Osteoblast (primary cell): ENCODE measurements around the gene DCST2. TPM values are rescaled to one million over a fixed set of nuclear protein-coding genes. Genes with fewer than 3 reads are reported as not detected.

Experiments used
- DNase-seq: peaks from one replicate; pipeline ENCODE4 v3.0.0; 2011; ENCODE audit warnings: low spot score, mixed read lengths; ENCODE audit not compliant: insufficient read length; ENCODE audit errors: missing footprints
- H2AFZ ChIP-seq: 2 replicates; pipeline ENCODE4 v1.6.0; 2011; ENCODE audit warnings: mild to moderate bottlenecking, low read length
- H3K27ac ChIP-seq: 2 replicates; pipeline ENCODE4 v1.5.1; 2011; ENCODE audit warnings: mild to moderate bottlenecking, low read depth, low read length, moderate library complexity
- H3K27me3 ChIP-seq: 2 replicates; pipeline ENCODE4 v1.6.0; 2012; ENCODE audit warnings: mild to moderate bottlenecking, control low read depth, inconsistent platforms, low read length, moderate library complexity; ENCODE audit not compliant: insufficient read depth
- H3K36me3 ChIP-seq: 2 replicates; pipeline ENCODE4 v1.5.1; 2011; ENCODE audit warnings: mild to moderate bottlenecking, low read length, control low read depth, moderate library complexity; ENCODE audit not compliant: insufficient read depth
- H3K4me1 ChIP-seq: 2 replicates; pipeline ENCODE4 v1.5.1; 2011; ENCODE audit warnings: mild to moderate bottlenecking, low read length, control low read depth, moderate library complexity; ENCODE audit not compliant: insufficient read depth
- H3K4me2 ChIP-seq: 2 replicates; pipeline ENCODE4 v1.6.0; 2011; ENCODE audit warnings: mild to moderate bottlenecking, low read length; ENCODE audit not compliant: insufficient read depth
- H3K4me3 ChIP-seq: fragments of 200-600 bp; sonication (generic); 3 replicates; pipeline ENCODE4 v1.5.1; 2012; ENCODE audit warnings: mild to moderate bottlenecking, low read length, inconsistent platforms; ENCODE audit not compliant: insufficient read depth
- H3K79me2 ChIP-seq: 2 replicates; pipeline ENCODE4 v1.6.0; 2012; ENCODE audit warnings: mild to moderate bottlenecking, low read length, control low read depth, inconsistent platforms; ENCODE audit not compliant: insufficient read depth
- H3K9me3 ChIP-seq: 2 replicates; pipeline ENCODE4 v1.5.1; 2011; ENCODE audit warnings: low read depth, low read length, control low read depth
- H4K20me1 ChIP-seq: 2 replicates; pipeline ENCODE4 v1.6.0; 2012; ENCODE audit warnings: mild to moderate bottlenecking, low read length, control low read depth; ENCODE audit not compliant: insufficient read depth
- total RNA-seq: library from RNA; depleted of rRNA; stranded (reverse); fragments of >200 nt; gene quantifications from 2 replicates; pipeline ENCODE4 v1.2.3, GENCODE V29; 2012
- TF ChIP-seq, protein P1 (sequence below): IDR thresholded peaks from 2 replicates; pipeline ENCODE4 v1.5.1; 2011; ENCODE audit warnings: mild to moderate bottlenecking, low read depth, low read length, moderate library complexity; ENCODE audit errors: extremely low read depth

Gene DCST2
- total RNA-seq, 1 donor: not detected

DNA sequence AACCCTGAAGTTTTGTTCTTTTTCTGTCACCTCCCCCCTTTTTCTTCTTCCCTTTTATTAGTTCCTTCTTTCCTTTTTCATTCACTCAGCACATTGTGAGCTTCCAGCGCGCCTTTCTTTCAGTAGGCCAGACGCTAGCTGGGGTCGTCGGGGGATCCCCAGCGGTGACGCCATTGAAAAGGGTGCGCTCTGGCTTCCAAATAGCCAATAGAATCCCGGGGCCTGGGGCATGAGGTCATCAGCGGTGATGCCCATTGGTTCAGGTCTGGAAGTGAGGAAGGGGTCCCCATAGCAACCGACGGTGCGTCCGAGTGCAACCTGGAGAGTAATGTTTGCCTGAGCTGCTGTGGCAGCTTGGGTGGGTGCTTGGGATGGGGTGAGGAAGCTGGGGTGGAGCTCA lies 38.1 kb upstream of the DCST2 start:
- H3K27ac ChIP-seq: no peak overlapping the region
- H3K4me3 ChIP-seq: no peak overlapping the region
- no peaks in the 10 kb centered on the region for H3K9me3 ChIP-seq
- TF ChIP-seq, protein P1, sequence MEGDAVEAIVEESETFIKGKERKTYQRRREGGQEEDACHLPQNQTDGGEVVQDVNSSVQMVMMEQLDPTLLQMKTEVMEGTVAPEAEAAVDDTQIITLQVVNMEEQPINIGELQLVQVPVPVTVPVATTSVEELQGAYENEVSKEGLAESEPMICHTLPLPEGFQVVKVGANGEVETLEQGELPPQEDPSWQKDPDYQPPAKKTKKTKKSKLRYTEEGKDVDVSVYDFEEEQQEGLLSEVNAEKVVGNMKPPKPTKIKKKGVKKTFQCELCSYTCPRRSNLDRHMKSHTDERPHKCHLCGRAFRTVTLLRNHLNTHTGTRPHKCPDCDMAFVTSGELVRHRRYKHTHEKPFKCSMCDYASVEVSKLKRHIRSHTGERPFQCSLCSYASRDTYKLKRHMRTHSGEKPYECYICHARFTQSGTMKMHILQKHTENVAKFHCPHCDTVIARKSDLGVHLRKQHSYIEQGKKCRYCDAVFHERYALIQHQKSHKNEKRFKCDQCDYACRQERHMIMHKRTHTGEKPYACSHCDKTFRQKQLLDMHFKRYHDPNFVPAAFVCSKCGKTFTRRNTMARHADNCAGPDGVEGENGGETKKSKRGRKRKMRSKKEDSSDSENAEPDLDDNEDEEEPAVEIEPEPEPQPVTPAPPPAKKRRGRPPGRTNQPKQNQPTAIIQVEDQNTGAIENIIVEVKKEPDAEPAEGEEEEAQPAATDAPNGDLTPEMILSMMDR: no peak
- H2AFZ ChIP-seq: no peak overlapping the region
- H3K27me3 ChIP-seq: peaks cover 16% of the 10 kb centered on the region
- H4K20me1 ChIP-seq: no peaks in the 10 kb centered on the region
- DNase-seq: peak; percentile 37
- peak overlapping the region; percentile 94 for H3K4me2 ChIP-seq
- no peaks in the 10 kb centered on the region for H3K79me2 ChIP-seq
- peaks cover 5% of the 10 kb centered on the region for H3K4me1 ChIP-seq
- no peaks in the 10 kb centered on the region for H3K36me3 ChIP-seq

DNA sequence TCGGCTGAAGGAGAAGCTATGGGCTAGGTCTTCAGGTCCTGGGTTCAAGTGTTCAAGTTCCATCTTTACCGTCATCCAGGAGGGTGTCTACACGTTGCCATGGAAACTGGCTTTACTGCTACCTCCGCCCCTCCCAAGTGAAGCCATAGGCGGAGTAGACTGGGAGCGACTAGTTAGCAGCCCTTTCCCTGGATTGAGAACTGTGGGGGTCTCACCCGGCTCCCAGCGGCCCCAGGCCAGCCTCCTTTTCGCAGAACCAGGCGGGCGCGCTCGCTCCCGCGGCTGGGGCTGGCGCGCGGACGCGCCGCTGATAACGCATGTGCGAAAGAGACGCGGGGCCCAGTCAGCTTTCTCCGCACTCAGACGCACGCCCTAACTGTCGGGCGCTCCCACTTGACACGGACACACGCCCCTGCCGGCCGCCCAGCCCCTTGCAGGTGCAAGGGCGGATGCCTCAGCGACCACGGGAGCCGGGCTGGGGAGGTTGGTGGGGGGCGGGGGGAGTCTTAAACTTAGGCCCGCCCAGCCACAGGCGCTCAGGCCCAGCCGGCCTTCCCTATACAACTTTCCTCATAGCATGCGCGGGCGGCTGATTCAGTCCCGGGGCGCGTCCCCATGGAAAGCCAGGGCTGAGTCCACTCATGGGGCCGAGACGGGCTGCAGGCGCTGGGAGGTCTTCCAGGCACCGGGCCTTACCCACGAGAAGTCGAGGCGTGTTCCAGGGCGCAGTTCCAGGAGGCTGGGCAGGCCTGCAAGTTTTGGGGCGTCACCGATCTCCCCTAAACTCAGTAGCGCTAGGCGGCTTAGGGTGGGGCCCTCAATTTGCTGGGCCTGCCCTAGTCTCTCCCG lies 37.4 kb upstream of the DCST2 start:
- TF ChIP-seq, protein P1: no peak
- DNase-seq: peak; percentile 99
- H2AFZ ChIP-seq: peak overlapping the region; percentile 86

DNA sequence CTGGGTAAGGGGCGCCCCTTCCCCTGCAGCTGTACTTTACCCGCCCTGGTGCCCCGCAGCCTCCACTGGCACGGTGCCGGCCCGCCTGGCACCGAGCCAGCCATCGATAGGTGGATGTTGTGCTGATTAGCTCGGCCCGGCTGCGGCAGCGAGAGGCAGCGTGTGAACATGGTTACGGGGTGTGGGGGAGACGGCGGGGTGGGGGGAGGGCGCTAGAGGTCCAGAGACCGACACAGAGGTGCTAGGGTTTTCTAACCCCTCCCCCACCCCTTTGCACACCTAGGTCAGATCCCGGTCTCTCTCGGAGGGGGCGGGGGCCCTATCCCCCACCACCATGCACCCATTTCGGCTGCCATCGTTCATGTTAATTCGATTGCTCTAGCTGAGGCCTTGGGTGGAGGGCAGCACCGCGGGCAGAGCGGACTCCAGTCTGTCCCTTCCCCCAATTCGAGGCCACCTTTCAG lies 36.6 kb upstream of the DCST2 start:
- Histone ChIP-seq H3K27me3 (peaks cover 14% of the 10 kb centered on the region), H3K4me2 (peak overlapping the region; percentile 94), H3K4me3 (peak overlapping the region; percentile 75), H2AFZ (no peak overlapping the region), H3K9me3 (no peaks in the 10 kb centered on the region), H3K79me2 (no peaks in the 10 kb centered on the region), H3K36me3 (no peaks in the 10 kb centered on the region), H4K20me1 (peaks cover under 1% of the 10 kb centered on the region), H3K27ac (no peak overlapping the region), H3K4me1 (peaks cover 5% of the 10 kb centered on the region)
- TF ChIP-seq, protein P1: no peak
- no peak for DNase-seq

More for the DNA sequence above, 37.4 kb upstream of the DCST2 start:
- H3K4me3 ChIP-seq: peak overlapping the region; percentile 75
- H4K20me1 ChIP-seq: no peaks in the 10 kb centered on the region
- H3K36me3 ChIP-seq: no peaks in the 10 kb centered on the region
- no peaks in the 10 kb centered on the region for H3K79me2 ChIP-seq
- no peak overlapping the region for H3K27ac ChIP-seq
- no peaks in the 10 kb centered on the region for H3K9me3 ChIP-seq
- peaks cover 5% of the 10 kb centered on the region for H3K4me1 ChIP-seq
- peak overlapping the region; percentile 94 for H3K4me2 ChIP-seq
- peaks cover 16% of the 10 kb centered on the region for H3K27me3 ChIP-seq

DNA sequence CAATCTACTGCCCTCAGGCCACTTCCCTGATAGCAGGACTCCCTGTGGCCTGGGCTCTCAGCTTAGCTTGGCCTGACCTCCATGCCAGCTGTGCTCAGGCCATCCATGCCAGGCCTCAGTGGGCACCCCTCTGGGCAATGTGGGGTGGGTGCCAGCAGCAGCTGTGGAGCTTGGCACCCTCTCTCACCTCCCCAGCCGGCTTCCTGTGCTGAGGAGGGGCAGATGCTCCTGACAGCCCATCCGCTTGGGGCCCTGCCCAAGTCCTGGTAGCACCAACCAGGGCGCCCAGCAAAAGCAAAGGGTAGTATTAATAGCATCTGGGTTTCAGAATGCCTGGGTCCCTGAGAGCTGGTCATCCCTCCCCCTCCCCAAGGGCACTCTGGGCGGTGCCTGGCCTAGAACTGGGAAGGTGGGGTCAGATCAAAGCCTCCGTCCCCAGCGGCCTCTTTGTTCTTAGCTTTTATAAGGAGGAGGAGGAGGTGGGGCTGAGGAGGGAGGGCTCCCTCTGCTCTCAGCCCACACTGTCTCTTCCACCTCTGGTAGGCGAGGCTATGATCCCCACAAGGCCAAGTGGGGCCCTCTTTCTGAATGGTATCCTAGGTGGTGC lies 36.1 kb upstream of the DCST2 start:
- Histone ChIP-seq H3K9me3 (no peaks in the 10 kb centered on the region), H3K4me1 (peaks cover 6% of the 10 kb centered on the region), H3K36me3 (no peaks in the 10 kb centered on the region), H3K4me3 (no peak overlapping the region), H3K4me2 (no peak overlapping the region), H3K27me3 (peaks cover 10% of the 10 kb centered on the region), H4K20me1 (peaks cover 6% of the 10 kb centered on the region), H3K79me2 (no peaks in the 10 kb centered on the region), H3K27ac (no peak overlapping the region), H2AFZ (no peak overlapping the region)
- DNase-seq: no peak
- TF ChIP-seq, protein P1: no peak
